HG03571 (cell line): ENCODE data around the gene SPHK1.

ENCODE experiments used
- ATAC-seq: cut with Tn5 transposase; IDR thresholded peaks from one replicate; pipeline ENCODE4 v1.9.1; 2021; ENCODE audit not compliant: unreplicated experiment

The SPHK1 gene

DNA sequence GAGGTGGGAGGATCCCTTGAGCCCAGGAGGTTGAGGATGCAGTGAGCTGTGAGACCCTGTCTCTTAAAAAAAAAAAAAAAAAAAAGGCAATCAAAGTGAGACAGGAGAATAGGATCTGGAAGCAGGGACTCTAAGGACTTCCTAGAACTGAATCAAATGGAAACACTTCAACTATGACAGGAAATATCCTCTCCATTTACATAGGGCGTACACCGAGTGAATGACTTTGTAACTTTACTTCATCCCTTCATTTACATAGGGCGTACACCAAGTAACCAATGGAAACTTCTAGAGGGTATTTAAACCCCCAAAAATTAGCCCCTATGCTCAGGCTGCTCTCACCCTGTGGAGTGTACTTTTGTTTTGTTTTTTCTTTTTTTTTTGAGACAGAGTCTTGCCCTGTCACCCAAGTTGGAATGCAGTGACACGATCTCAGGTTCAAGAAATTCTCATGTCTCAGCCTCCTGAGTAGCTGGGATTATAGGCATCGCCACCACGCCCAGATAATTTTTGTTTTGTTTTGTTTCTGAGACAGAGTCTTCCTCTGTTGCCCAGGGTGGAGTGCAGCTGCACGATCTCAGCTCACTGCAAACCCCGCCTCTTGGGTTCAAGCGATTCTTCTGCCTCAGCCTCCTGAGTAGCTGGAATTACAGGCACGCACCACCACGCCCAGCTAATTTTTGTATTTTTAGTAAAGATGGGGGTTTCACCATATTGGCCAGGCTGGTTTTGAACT, 21.1 kb upstream of the SPHK1 start:
- no peak for ATAC-seq

DNA sequence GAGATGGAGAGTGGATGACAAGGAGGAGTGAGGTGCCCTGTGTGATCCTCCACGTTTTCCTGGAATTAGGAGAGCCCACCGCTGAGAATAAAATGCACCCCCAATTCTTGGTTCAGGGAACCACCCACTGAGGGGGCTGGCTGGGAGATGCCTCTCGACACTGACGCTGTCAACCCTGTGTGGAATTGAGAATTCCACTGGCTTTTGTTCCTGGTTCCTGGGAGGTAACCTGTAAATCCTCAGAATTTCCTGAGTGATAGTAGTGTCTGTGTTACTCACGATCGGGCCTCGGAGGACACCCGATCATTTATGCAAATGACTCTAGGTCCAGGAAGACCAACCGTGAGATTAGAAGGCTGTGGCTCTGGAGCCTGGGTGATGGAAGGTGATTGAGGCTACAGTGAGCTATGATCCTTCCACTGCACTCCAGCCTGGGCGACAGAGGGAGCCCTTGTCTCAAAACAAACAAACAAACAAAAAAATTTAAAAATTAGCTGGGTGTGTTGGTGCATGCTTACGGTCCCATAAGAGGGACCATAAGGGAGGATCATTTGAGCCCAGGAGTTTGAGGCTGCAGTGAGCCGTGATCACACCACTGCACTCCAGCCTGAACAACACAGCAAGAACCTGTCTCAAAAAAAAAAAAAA, 19.0 kb upstream of the SPHK1 start:
- ATAC-seq, result no peak

- no peak for ATAC-seq
Measured at GRCh38 chr17:76366247-76366646, 18.2 kb upstream of the SPHK1 start.

- ATAC-seq, result no peak
Measured at GRCh38 chr17:76367642-76368041, 16.8 kb upstream of the SPHK1 start.

DNA sequence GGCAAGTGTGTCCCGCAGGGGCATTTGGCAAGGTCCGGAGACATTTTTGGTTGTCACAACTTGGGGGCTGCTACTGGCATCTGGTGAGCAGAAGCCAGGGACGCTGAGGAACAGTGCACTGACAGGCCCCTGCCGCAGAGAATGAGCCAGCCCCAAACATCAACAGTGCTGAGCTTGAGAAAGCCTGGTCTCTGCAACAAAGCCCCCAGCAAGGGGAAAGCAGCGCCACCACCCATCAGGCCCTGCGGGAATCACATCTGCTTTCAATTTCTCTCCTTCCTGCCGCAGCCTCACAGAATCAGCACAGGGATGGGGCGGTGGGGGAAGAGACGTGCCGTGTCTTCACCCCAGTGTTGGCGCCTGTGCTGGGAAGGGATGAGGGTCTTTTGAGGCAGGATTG, 15.9 kb upstream of the SPHK1 start:
- no peak for ATAC-seq

DNA sequence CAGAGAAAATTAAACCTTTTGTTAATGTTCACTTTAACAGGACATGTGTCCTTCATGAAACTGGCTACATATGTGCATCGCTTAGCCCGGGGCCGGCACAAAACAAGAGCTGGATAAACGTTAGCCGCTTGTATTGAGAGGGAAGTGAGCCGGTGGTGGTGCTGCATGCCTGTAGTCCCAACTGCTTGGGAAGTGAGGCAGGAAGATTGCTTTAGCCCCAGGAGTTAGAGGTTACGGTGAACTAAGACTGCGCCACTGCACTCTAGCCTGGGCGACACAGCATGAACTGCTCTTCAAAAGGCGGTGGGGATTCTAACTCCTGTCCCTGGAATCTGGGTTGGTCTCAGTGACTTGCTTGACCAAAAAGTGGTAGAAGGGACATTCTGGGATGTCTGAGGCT, 15.0 kb upstream of the SPHK1 start:
- ATAC-seq, result no peak

DNA sequence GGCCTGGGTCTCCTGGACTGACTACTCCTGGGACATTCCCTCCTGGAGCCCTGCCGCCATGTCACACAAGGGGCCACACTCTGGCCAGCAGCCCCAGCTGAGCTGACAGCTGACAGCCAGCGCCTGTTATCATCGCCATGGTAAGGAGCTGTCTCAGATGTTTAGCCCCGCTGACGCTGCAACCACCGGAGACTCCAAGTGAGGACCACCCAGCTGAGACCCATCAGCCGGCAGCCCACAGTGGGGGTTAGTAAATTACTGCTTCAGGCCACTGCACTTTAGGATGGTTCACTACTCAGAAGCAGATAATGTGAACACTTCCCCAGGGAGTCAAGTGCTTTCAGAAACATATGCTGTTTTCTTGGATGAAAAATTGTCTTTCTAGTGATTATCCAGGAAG, 14.6 kb upstream of the SPHK1 start:
- ATAC-seq, result no peak

- ATAC-seq, result no peak
Measured at GRCh38 chr17:76370261-76370993, 14.0 kb upstream of the SPHK1 start.

DNA sequence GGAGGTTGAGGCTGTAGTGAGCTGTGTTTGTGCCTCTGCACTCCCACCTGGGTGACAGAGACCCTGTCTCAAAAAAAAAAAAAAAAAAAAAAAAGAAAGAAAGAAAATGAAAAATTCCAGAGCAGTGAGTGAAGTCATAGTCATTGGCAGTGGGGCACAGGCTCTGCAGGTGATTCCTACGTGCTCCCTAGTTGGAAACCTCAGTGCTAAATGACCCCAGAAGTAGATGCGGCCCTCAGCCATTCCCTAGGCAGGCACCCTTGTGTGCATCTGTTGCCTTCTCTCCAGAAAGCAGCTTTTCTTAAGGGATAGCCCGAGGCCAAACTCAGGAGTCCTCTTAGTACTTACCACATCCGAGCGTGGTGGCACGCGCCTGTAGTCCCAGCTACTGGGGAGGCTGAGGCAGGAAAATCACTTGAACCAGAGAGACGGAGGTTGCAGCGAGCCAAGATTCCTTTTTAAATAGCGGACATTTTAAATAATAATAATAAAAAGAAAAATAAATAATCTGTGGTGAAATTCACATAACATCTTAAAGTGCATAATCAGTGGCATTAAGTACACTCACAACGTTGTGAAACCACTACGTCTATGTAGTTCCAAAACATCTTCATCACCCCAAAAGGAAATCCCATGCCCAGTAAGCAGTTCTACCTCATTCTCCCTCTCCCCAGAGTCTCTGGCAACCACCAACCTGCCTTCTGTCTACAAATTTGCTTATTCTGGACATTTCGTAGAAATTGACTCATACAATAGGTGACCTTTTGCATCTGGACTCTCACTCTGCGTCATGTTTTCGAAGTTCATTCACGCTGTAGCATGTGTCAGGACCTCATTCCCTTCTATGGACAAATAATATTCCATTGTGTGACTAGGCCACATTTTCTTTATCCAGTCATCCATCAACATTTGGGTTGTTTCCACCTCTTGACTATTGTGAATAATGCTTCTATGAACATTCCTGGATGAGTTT, 12.5 kb upstream of the SPHK1 start:
- no peak for ATAC-seq

DNA sequence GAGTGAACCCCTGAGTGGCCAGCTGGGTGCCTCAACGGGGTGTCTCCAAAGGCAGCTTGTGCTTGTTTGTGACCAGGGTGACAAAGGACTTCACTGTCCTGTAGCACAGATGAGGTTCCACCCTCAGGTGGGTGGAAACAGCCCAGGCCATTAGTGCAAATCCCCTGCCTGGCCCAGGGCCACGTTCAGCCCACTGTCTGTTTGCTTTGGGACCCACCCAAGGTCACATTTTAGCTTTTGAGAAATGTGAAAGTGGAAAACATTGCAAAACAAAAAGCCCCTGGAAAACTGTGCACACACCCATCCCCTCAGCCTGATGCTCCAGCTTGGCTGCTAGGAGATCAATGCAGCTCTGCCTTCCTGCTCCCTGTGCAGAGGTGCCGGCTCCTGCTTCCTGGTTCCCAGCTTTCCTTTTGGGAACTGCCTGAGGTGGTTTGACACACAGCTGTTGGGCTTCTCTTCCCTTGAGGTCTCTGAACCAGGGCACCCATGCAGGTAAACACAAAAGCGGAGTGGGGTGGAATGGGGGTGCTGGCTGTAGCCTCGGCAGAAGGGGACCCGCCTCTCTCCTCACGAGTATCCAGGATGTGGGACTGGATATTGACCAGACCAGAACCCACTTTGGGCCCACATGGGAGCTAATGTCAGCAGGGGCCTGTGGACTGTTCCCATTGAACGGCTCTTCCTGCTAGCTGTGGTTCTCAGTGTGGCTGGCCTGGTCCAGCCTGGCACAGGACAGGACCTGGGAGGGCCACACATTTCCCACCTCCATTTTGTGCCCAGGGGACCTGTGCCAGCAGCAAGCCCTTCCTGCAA, 7.9 kb upstream of the SPHK1 start:
- no peak for ATAC-seq

DNA sequence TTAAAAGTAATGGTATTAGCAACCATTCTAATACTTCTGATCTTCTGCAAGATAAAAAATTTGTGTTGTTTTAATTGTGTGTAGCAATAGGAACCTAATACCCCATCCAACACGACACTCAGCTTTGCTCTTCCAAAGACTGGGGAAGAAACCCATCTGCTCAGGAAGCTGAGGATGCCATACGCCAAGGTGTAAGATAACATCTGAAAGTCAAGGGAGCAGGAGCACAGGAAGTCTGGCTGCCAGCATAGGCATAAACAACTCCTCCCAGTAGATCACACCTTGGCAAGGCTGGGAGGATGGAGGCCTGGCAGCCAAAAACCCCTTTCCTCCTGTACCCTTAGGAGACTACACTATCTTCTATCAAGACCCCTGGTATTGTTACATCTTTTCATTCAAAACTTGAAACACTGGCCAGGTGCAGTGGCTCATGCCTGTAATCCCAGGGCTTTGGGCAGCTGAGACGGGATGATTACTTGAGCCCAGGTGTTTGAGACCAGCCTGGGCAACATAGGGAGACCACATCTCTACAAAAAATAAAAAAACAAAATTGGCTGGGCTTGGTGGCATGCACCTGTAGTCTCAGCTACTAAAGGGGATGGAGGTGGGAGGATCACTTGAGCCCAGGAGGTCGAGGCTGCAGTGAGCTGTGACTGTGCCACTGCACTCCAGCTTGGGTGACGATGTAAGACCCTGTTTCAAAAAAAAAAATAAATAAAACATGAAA, 5.7 kb upstream of the SPHK1 start:
- no peak for ATAC-seq

GRCh38 chr17:76379275-76379641, 5.2 kb upstream of the SPHK1 start:
- no peak for ATAC-seq

DNA sequence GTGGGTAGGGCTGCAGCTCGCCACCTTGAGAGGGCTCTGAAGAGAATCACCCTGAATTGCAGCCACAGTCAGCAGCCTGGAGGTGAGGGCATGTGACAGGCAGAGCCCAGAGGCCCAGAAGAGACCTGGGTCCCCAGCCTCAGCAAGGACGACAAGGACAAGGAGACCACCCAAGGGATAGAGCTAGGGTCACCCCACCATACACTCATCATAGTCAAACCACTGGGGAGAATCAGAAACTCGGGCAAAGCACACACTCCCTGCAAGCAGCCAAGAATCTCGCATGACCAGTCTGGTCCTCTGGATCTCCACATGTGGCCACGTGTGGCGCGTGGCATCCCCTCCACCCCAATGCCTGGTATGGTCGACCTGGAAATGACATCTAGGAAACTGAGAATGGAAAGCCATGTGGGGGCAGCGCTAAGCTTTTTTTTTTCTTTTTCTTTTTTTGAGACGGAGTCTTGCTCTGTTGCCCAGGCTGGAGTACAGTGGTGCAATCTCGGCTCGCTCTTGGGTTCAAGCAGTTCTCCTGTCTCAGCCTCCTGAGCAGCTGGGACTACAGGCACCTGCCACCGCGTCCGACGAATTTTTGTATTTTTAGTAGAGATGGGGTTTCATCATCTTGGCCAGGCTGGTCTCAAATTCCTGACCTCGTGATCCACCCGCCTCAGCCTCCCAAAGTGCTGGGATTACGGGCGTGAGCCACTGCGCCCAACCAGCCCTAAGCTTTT, 4.6 kb upstream of the SPHK1 start:
- no peak for ATAC-seq

DNA sequence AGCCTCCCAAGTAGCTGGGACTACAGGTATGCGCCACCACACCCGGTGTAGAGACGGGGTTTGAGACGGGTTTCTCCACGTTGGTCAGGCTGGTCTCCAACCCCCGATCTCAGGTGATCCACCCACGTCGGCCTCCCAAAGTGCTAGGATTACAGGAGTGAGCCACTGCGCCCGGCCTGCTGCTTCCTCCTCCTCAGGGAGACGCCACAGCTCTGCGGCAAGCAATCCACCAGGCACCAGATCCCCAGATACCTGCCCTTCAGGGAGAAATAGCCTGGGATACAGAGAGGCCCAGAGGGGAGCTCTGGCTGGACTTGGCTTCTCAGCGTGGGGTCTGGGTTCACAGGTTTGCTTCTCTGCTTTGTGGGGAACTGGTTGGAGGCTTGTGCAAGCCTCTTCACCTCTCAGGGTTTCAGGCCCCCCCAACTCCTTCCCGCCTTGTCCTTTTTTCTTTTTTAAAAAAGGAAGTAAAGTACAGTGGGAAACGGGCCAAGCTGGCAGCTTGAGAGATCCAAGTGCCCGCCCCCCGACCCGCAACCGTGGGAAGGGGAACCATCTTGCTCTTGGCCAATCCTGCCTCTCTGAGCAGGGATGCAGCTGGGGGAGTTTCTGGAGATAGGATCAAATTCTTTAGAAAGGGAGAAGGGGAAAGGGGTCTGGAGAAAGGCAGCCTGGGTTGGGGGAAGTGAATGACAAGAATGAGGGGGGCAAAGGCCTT, 2.6 kb upstream of the SPHK1 start:
- no peak for ATAC-seq

DNA sequence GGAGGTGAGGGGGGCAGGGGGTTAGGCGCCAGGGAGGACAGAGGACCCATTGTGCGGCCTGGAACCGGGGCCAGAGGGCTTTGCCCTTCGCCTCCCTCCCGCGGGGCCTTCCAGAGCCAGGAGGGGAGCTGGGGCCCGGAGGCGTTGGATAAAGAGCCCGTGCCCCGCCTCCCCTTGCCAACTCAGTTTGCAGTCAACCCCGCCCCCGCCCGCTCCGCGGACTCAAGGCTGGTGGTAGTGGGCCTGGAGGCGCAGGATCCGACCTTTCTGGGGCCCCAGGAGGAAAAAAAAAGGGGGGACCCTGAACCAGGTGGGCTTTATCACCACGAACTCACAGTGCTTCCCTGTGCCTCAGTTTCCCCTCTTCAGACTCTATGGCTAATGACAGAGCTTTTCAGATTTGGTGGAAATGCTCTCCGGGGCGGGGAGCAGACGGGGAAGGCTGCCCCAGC, 2.0 kb upstream of the SPHK1 start:
- no peak for ATAC-seq

- no peak for ATAC-seq
Measured at GRCh38 chr17:76382803-76383545, 1.4 kb upstream of the SPHK1 start.

- no peak for ATAC-seq
Measured at GRCh38 chr17:76383546-76384221, 725 bp upstream of the SPHK1 start.
